ENCODE measurements around the gene PKD1L1.
A peak's percentile ranks its signal among the peaks of the same experiment; 100 is the strongest.
"Not testable (repeated sequence)": the region's sequence is repeated elsewhere in the genome, so short reads cannot be mapped to it uniquely, and the experiment has no call there.

Gene PKD1L1

GRCh38 chr7:47764746-47765145, 183.5 kb downstream of the PKD1L1 start:
- no peak for DNase-seq (ENCODE audit: low read depth)

GRCh38 chr7:47763063-47763974, 184.9 kb downstream of the PKD1L1 start:
- peak; percentile 89 for DNase-seq (ENCODE audit: low read depth)

GRCh38 chr7:47762746-47763062, 185.6 kb downstream of the PKD1L1 start:
- DNase-seq (ENCODE audit: low read depth), result no peak

GRCh38 chr7:47762207-47762606, 186.1 kb downstream of the PKD1L1 start:
- DNase-seq (ENCODE audit: low read depth), result no peak

- DNase-seq (ENCODE audit: low read depth), result peak; percentile 57
Observed at GRCh38 chr7:47759056-47759706, 189.1 kb downstream of the PKD1L1 start.

- DNase-seq (ENCODE audit: low read depth), result peak; percentile 17
Observed at GRCh38 chr7:47758546-47758945, 189.7 kb downstream of the PKD1L1 start.

- DNase-seq (ENCODE audit: low read depth), result peak; percentile 62
Observed at GRCh38 chr7:47757921-47758411, 190.3 kb downstream of the PKD1L1 start.

GRCh38 chr7:47756636-47757035, 191.6 kb downstream of the PKD1L1 start:
- no peak for DNase-seq (ENCODE audit: low read depth)

- no peak for DNase-seq (ENCODE audit: low read depth)
Observed at GRCh38 chr7:47755248-47755647, 193.0 kb downstream of the PKD1L1 start.

GRCh38 chr7:47751724-47752123, 196.5 kb downstream of the PKD1L1 start:
- DNase-seq (ENCODE audit: low read depth), result not testable (repeated sequence)

- no peak for DNase-seq (ENCODE audit: low read depth)
Observed at GRCh38 chr7:47751043-47751442, 197.2 kb downstream of the PKD1L1 start.

- no peak for DNase-seq (ENCODE audit: low read depth)
Observed at GRCh38 chr7:47748041-47748440, 200.2 kb downstream of the PKD1L1 start.

- DNase-seq (ENCODE audit: low read depth), result no peak
Observed at GRCh38 chr7:47747160-47747559, 201.1 kb downstream of the PKD1L1 start.

GRCh38 chr7:47746468-47746867, 201.8 kb downstream of the PKD1L1 start:
- no peak for DNase-seq (ENCODE audit: low read depth)

GRCh38 chr7:47744883-47745282, 203.4 kb downstream of the PKD1L1 start:
- no peak for DNase-seq (ENCODE audit: low read depth)

- DNase-seq (ENCODE audit: low read depth), result no peak
Observed at GRCh38 chr7:47743965-47744591, 204.2 kb downstream of the PKD1L1 start.

GRCh38 chr7:47741984-47742383, 206.3 kb downstream of the PKD1L1 start:
- no peak for DNase-seq (ENCODE audit: low read depth)

GRCh38 chr7:47739891-47740290, 208.4 kb downstream of the PKD1L1 start:
- DNase-seq (ENCODE audit: low read depth), result no peak

GRCh38 chr7:47739301-47739875, 208.9 kb downstream of the PKD1L1 start:
- DNase-seq (ENCODE audit: low read depth), result no peak

- DNase-seq (ENCODE audit: low read depth), result no peak
Observed at GRCh38 chr7:47738563-47739166, 209.6 kb downstream of the PKD1L1 start.

- DNase-seq (ENCODE audit: low read depth), result no peak
Observed at GRCh38 chr7:47737601-47738000, 210.7 kb downstream of the PKD1L1 start.

Data from ELR (cell line).